Measurements from ENCODE around the gene KIF23.

DNA sequence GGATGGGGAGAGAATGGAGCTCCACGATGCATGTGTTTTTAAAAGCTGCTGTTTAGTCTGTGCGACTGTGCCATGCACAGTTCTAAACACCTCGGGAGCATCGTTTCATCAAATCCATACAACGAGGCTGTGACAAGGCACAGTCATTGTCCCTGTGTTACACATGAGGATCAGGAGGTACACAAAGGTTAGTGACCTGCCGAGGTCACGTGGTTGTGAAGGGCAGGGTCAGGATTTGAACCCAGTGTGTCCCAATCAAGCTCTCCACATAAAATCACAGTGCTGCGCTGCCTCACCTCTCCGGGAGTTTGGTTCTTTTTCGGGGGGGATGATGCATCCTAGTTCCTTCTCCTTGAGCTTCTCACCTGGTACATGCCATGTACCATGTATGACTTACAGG is 18.7 kb upstream of the KIF23 start:
- TF ChIP-seq, protein P1, sequence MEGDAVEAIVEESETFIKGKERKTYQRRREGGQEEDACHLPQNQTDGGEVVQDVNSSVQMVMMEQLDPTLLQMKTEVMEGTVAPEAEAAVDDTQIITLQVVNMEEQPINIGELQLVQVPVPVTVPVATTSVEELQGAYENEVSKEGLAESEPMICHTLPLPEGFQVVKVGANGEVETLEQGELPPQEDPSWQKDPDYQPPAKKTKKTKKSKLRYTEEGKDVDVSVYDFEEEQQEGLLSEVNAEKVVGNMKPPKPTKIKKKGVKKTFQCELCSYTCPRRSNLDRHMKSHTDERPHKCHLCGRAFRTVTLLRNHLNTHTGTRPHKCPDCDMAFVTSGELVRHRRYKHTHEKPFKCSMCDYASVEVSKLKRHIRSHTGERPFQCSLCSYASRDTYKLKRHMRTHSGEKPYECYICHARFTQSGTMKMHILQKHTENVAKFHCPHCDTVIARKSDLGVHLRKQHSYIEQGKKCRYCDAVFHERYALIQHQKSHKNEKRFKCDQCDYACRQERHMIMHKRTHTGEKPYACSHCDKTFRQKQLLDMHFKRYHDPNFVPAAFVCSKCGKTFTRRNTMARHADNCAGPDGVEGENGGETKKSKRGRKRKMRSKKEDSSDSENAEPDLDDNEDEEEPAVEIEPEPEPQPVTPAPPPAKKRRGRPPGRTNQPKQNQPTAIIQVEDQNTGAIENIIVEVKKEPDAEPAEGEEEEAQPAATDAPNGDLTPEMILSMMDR (IDR thresholded peaks at IDR 0.05; ENCODE audit: insufficient read depth, low read length, poor library complexity, severe bottlenecking): no peak
- TF ChIP-seq EZH2phosphoT487 (conservative IDR thresholded peaks at IDR 0.05; ENCODE audit: low read length): no peak

Measured in SU-DHL-6 (cell line).